Immature natural killer cell (primary cell): ENCODE data around the gene KIAA1191. TPM values are rescaled to one million over a fixed set of nuclear protein-coding genes. Genes with fewer than 3 reads are reported as not detected.

Source experiments
- polyA plus RNA-seq, 3 donors: library from polyadenylated mRNA; unstranded; fragments of 300-500 nt; fragmentation: Illumina TruSeq; gene quantifications; one replicate each; pipeline ENCODE4 v1.2.3, GENCODE V29; 2021

Gene KIAA1191
- polyA plus RNA-seq, 3 donors from 2014 or later, result 43.8 to 56.0 (median 50.9) TPM

Other genes starting within 250 kb of the KIAA1191 start
- gene SIMC1, start 123.3 kb downstream of the KIAA1191 start, polyA plus RNA-seq, result 10 to 100 TPM in 1 of 3 donors, 1 to 10 TPM in 2; 2.4 to 13.1 (median 8.7) TPM
- gene ARL10, start 3.7 kb upstream of the KIAA1191 start, polyA plus RNA-seq, result under 1 TPM; 0.02 to 0.76 (median 0.45) TPM
- gene NOP16, start 26.8 kb upstream of the KIAA1191 start, polyA plus RNA-seq, result 10 to 100 TPM in 2 of 3 donors, 1 to 10 TPM in 1; 5.7 to 34.7 (median 16.6) TPM
- 100 to 1,000 TPM; 186 to 218 (median 207) TPM for gene HIGD2A, start 27.0 kb upstream of the KIAA1191 start, polyA plus RNA-seq
- gene CLTB, start 54.8 kb upstream of the KIAA1191 start, polyA plus RNA-seq, result 100 to 1,000 TPM in 2 of 3 donors, 10 to 100 TPM in 1; 67.5 to 115 (median 113) TPM
- 10 to 100 TPM in 2 of 3 donors, 1 to 10 TPM in 1; 9.0 to 17.6 (median 17.0) TPM for gene FAF2, start 86.6 kb upstream of the KIAA1191 start, polyA plus RNA-seq
- gene RNF44, start 175.6 kb upstream of the KIAA1191 start, polyA plus RNA-seq, result 1 to 10 TPM; 1.2 to 9.8 (median 2.0) TPM
- gene CDHR2, start 187.6 kb upstream of the KIAA1191 start, polyA plus RNA-seq, result not detected
- under 1 TPM; 0.34 to 0.63 (median 0.46) TPM for gene GPRIN1, start 248.4 kb upstream of the KIAA1191 start, polyA plus RNA-seq